Hematopoietic multipotent progenitor cell treated with erythropoietin and hydrocortisone succinate and interleukin-3 and kit ligand, for 15 days (in vitro differentiated cells): ENCODE data around the gene SLC26A1.

Source experiments
- DNase-seq: peaks from one replicate; pipeline ENCODE4 v3.0.0-alpha.2; 2015; ENCODE audit warnings: low spot score

The SLC26A1 gene

GRCh38 chr4:964346-965025 lies 28.7 kb downstream of the SLC26A1 start:
- DNase-seq = no peak

- no peak for DNase-seq
These were observed 29.7 kb downstream of the SLC26A1 start for GRCh38 chr4:963276-964225.

- no peak for DNase-seq
These were observed 30.7 kb downstream of the SLC26A1 start for GRCh38 chr4:962231-963208.

GRCh38 chr4:961351-962230 lies 31.6 kb downstream of the SLC26A1 start:
- DNase-seq = no peak

GRCh38 chr4:960636-961350 lies 32.4 kb downstream of the SLC26A1 start:
- no peak for DNase-seq

- DNase-seq = no peak
These were observed 33.0 kb downstream of the SLC26A1 start for GRCh38 chr4:960140-960635.

GRCh38 chr4:959338-960139 lies 33.7 kb downstream of the SLC26A1 start:
- no peak for DNase-seq

GRCh38 chr4:958696-959337 lies 34.4 kb downstream of the SLC26A1 start:
- no peak for DNase-seq

- no peak for DNase-seq
These were observed 34.9 kb downstream of the SLC26A1 start for GRCh38 chr4:958314-958665.

GRCh38 chr4:957581-958313 lies 35.5 kb downstream of the SLC26A1 start:
- DNase-seq = no peak

GRCh38 chr4:957231-957580 lies 36.0 kb downstream of the SLC26A1 start:
- no peak for DNase-seq

GRCh38 chr4:956531-957230 lies 36.5 kb downstream of the SLC26A1 start:
- no peak for DNase-seq

- no peak for DNase-seq
These were observed 37.2 kb downstream of the SLC26A1 start for GRCh38 chr4:955931-956381.

GRCh38 chr4:955161-955921 lies 37.9 kb downstream of the SLC26A1 start:
- DNase-seq = no peak

- DNase-seq = no peak
These were observed 38.8 kb downstream of the SLC26A1 start for GRCh38 chr4:954211-955020.

GRCh38 chr4:953574-953915 lies 39.7 kb downstream of the SLC26A1 start:
- DNase-seq = no peak
